ENCODE results near the gene MAGEF1. TPM values are rescaled to one million over a fixed set of nuclear protein-coding genes. Genes with fewer than 3 reads are reported as not detected.

Gene MAGEF1
- total and polyA plus RNA-seq, 2 donors (not counting 1 experiment from before 2014, with no cell fraction given), result 9.5 to 26.2 TPM

- H3K27me3 ChIP-seq (replicated peaks in 1 of 4; ENCODE audit: control extremely low read depth in 1 of 4, control insufficient read depth in 3 of 4, insufficient read depth in 4 of 4, low read length in 3 of 4), result peaks cover 0 to 9% (median 1%) of the 10 kb centered on the region in 4 experiments
- no peak overlapping the region for H3K4me2 ChIP-seq (replicated peaks; ENCODE audit: low read depth, low read length, poor library complexity, severe bottlenecking)
- H3K36me3 ChIP-seq (replicated peaks in 1 of 2; ENCODE audit: control extremely low read depth in 1 of 2, control insufficient read depth in 1 of 2, extremely low read depth in 1 of 2, insufficient read depth in 2 of 2, low read length in 1 of 2), result no peaks in the 10 kb centered on the region
- intact Hi-C loops (cut with micrococcal nuclease), result no loop called here
- H3K9ac ChIP-seq (ENCODE audit: low read length), result no peak overlapping the region
- CTCF ChIA-PET, result interaction anchor here (0.6 to 1.0 kb wide), 2 partner anchors 77 to 192 kb away, joined by 4 read pairs; no protein-coding TSS in a partner anchor
- Mint-ChIP-seq H3K4me1 (peaks cover 19% of the 10 kb centered on the region), H3K27me3 (peaks cover 14% of the 10 kb centered on the region), H3K27ac (no peak overlapping the region), H3K4me3 (no peak overlapping the region), H3K9me3 (ENCODE audit: insufficient read depth) (no peaks in the 10 kb centered on the region)
- no peak overlapping the region for H2AFZ ChIP-seq (ENCODE audit: insufficient read depth, low read depth, low read length, poor library complexity, severe bottlenecking)
- TF ChIP-seq CTCF (IDR thresholded peaks at IDR 0.05), result no peak
- TF ChIP-seq EZH2 (IDR thresholded peaks at IDR 0.05; ENCODE audit: borderline replicate concordance, insufficient read depth, low read depth, low read length, poor library complexity, severe bottlenecking), result no peak
- POLR2A ChIA-PET, result no interaction called here
- DNase-seq, result no peak
- H4K20me1 ChIP-seq (ENCODE audit: control insufficient read depth, insufficient read depth, low read length, poor library complexity, severe bottlenecking), result no peaks in the 10 kb centered on the region
- 64% methylated on average over 2 of the region's 5 CpGs for WGBS (ENCODE audit: insufficient coverage)
- H3K9me3 ChIP-seq (ENCODE audit: control extremely low read depth in 1 of 3, control insufficient read depth in 2 of 3, insufficient read depth in 1 of 3, low read length in 2 of 3), result no peaks in the 10 kb centered on the region
- no peak overlapping the region for H3K27ac ChIP-seq (ENCODE audit: low read length in 2 of 2)
- no peak overlapping the region for H3K4me3 ChIP-seq (ENCODE audit: control extremely low read depth in 1 of 5, extremely low read depth in 1 of 5, insufficient read depth in 1 of 5, low read depth in 2 of 5, low read length in 4 of 5)
- ATAC-seq (ENCODE audit: low read depth), result no peak
- no peaks in the 10 kb centered on the region for H3K79me2 ChIP-seq (ENCODE audit: control insufficient read depth, insufficient read depth, low read length)
- H3K4me1 ChIP-seq (ENCODE audit: control insufficient read depth in 2 of 2, insufficient read depth in 2 of 2, low read length in 2 of 2), result peaks cover 15 to 26% of the 10 kb centered on the region in 2 donors
These were observed 40.5 kb upstream of the MAGEF1 start for GRCh38 chr3:184752361-184752760.

GRCh38 chr3:184751204-184752040 lies 39.6 kb upstream of the MAGEF1 start:
- Histone ChIP-seq H3K9me3 (ENCODE audit: control extremely low read depth in 1 of 3, control insufficient read depth in 2 of 3, insufficient read depth in 1 of 3, low read length in 2 of 3) (no peaks in the 10 kb centered on the region), H2AFZ (ENCODE audit: insufficient read depth, low read depth, low read length, poor library complexity, severe bottlenecking) (no peak overlapping the region), H3K79me2 (ENCODE audit: control insufficient read depth, insufficient read depth, low read length) (no peaks in the 10 kb centered on the region), H3K4me2 (replicated peaks; ENCODE audit: low read depth, low read length, poor library complexity, severe bottlenecking) (no peak overlapping the region), H3K27me3 (replicated peaks in 1 of 4; ENCODE audit: control extremely low read depth in 1 of 4, control insufficient read depth in 3 of 4, insufficient read depth in 4 of 4, low read length in 3 of 4) (peaks cover 0 to 9% (median 1%) of the 10 kb centered on the region in 4 experiments), H3K4me3 (ENCODE audit: control extremely low read depth in 1 of 5, extremely low read depth in 1 of 5, insufficient read depth in 1 of 5, low read depth in 2 of 5, low read length in 4 of 5) (no peak overlapping the region), H3K36me3 (replicated peaks in 1 of 2; ENCODE audit: control extremely low read depth in 1 of 2, control insufficient read depth in 1 of 2, extremely low read depth in 1 of 2, insufficient read depth in 2 of 2, low read length in 1 of 2) (no peaks in the 10 kb centered on the region), H3K9ac (ENCODE audit: low read length) (no peak overlapping the region), H3K4me1 (ENCODE audit: control insufficient read depth in 2 of 2, insufficient read depth in 2 of 2, low read length in 2 of 2) (peaks cover 12 to 16% of the 10 kb centered on the region in 2 donors), H3K27ac (ENCODE audit: low read length in 2 of 2) (no peak overlapping the region), H4K20me1 (ENCODE audit: control insufficient read depth, insufficient read depth, low read length, poor library complexity, severe bottlenecking) (no peaks in the 10 kb centered on the region)
- POLR2A ChIA-PET, result no interaction called here
- H3K4me1 Mint-ChIP-seq, result peaks cover 10% of the 10 kb centered on the region
- no peak overlapping the region for H3K4me3 Mint-ChIP-seq
- H3K27me3 Mint-ChIP-seq, result peaks cover 14% of the 10 kb centered on the region
- H3K27ac Mint-ChIP-seq, result no peak overlapping the region
- CTCF ChIA-PET, result interaction anchor here (0.8 to 1.1 kb wide), 2 partner anchors 9 to 211 kb away, joined by 3 to 4 read pairs; no protein-coding TSS in a partner anchor
- no peak for TF ChIP-seq EZH2 (IDR thresholded peaks at IDR 0.05; ENCODE audit: borderline replicate concordance, insufficient read depth, low read depth, low read length, poor library complexity, severe bottlenecking)
- TF ChIP-seq CTCF (IDR thresholded peaks at IDR 0.05), result no peak
- 96% methylated on average over 7 of the region's 10 CpGs for WGBS (ENCODE audit: insufficient coverage)
- intact Hi-C loops (cut with micrococcal nuclease), result no loop called here
- H3K9me3 Mint-ChIP-seq (ENCODE audit: insufficient read depth), result no peaks in the 10 kb centered on the region
- no peak for DNase-seq
- ATAC-seq (ENCODE audit: low read depth), result no peak
